Tibial nerve (tissue), 4 donors: ENCODE measurements around the gene USB1.

ENCODE experiments used
- EP300 ChIP-seq, 2 donors: sonication (generic); formaldehyde crosslinking; IDR thresholded peaks; one replicate each; pipeline ENCODE4 v1.6.1; 2017; ENCODE audit warnings: antibody characterized with exemption in 2 of 2, mild to moderate bottlenecking in 1 of 2
- POLR2A ChIP-seq, 2 donors: fragments of 450-650 bp; IDR thresholded peaks; one replicate each; pipeline ENCODE4 v1.6.1; 2017; ENCODE audit warnings: antibody characterized with exemption in 2 of 2, mild to moderate bottlenecking in 2 of 2, moderate library complexity in 2 of 2
- TF ChIP-seq, protein P1 (sequence below), 5 experiments: fragments of 200-600 bp in 3 of 5; fragments of 450-650 bp in 2 of 5; sonication (generic) in 3 of 5; IDR thresholded peaks; one replicate each; pipeline ENCODE4 v1.5.1; 2016 to 2019; ENCODE audit warnings: antibody characterized with exemption in 5 of 5, mild to moderate bottlenecking in 3 of 5, moderate library complexity in 2 of 5

DNA sequence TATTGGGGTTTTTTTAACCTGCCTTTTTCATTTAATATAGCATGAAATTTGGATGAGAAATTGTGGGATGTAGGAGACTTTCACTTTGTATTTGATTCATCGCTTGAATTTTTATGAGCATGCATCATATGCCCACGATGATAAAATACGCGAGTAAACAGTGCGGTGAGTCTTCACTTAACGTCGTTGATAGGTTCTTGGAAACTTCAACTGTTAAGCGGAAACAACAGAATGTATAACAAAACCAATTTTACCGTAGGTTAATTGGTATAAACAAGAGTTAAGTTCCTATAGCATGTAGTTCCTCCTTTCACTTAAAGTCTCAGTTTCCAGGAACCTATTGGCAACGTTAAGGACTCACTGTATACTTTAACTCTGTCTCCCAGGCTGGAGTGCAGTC is 53.1 kb downstream of the USB1 start:
- TF ChIP-seq, protein P1, sequence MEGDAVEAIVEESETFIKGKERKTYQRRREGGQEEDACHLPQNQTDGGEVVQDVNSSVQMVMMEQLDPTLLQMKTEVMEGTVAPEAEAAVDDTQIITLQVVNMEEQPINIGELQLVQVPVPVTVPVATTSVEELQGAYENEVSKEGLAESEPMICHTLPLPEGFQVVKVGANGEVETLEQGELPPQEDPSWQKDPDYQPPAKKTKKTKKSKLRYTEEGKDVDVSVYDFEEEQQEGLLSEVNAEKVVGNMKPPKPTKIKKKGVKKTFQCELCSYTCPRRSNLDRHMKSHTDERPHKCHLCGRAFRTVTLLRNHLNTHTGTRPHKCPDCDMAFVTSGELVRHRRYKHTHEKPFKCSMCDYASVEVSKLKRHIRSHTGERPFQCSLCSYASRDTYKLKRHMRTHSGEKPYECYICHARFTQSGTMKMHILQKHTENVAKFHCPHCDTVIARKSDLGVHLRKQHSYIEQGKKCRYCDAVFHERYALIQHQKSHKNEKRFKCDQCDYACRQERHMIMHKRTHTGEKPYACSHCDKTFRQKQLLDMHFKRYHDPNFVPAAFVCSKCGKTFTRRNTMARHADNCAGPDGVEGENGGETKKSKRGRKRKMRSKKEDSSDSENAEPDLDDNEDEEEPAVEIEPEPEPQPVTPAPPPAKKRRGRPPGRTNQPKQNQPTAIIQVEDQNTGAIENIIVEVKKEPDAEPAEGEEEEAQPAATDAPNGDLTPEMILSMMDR (IDR thresholded peaks at IDR 0.05) = no peak
- TF ChIP-seq EP300 (IDR thresholded peaks at IDR 0.05) (no peak), POLR2A (IDR thresholded peaks at IDR 0.05) (no peak)
